Inflammatory macrophage (primary cell): Measurements from ENCODE around the gene IFNL4.
"Not testable (repeated sequence)": the region's sequence is repeated elsewhere in the genome, so short reads cannot be mapped to it uniquely, and the experiment has no call there.

Experiments
- DNase-seq, 2 donors: peaks; one replicate each; pipeline ENCODE4 v3.0.0-alpha.2; 2020 to 2022

The IFNL4 gene

GRCh38 chr19:39254531-39255345, 6.1 kb upstream of the IFNL4 start:
- DNase-seq = no peak

GRCh38 chr19:39253374-39254149, 4.9 kb upstream of the IFNL4 start:
- no peak for DNase-seq

- DNase-seq = no peak
Observed at GRCh38 chr19:39252458-39252857, 3.8 kb upstream of the IFNL4 start.

- DNase-seq = no peak
Observed at GRCh38 chr19:39251846-39252245, 3.2 kb upstream of the IFNL4 start.

GRCh38 chr19:39251081-39251480, 2.4 kb upstream of the IFNL4 start:
- no peak for DNase-seq

- DNase-seq = peak in 1 of 2 donors; percentile 4
Observed at GRCh38 chr19:39247701-39248664, 673 bp downstream of the IFNL4 start.

- DNase-seq = no peak
Observed at GRCh38 chr19:39246951-39247669, 1.5 kb downstream of the IFNL4 start.

GRCh38 chr19:39245166-39245565, 3.5 kb downstream of the IFNL4 start:
- DNase-seq = not testable (repeated sequence)

GRCh38 chr19:39244410-39245100, 4.1 kb downstream of the IFNL4 start, which contains the start of gene IFNL3:
Gene IFNL3, minus strand, starts transcription at chr19:39245006. Its CDS starts 39 bp downstream, at chr19:39244967.
- DNase-seq = not testable (repeated sequence)

- not testable (repeated sequence) for DNase-seq
Observed at GRCh38 chr19:39243741-39244140, 4.9 kb downstream of the IFNL4 start.

- DNase-seq = no peak
Observed at GRCh38 chr19:39240421-39240820, 8.2 kb downstream of the IFNL4 start.

GRCh38 chr19:39238944-39239343, 9.7 kb downstream of the IFNL4 start:
- no peak for DNase-seq

- no peak for DNase-seq
Observed at GRCh38 chr19:39238209-39238608, 10.4 kb downstream of the IFNL4 start.

- DNase-seq = no peak
Observed at GRCh38 chr19:39237200-39238184, 11.2 kb downstream of the IFNL4 start.

GRCh38 chr19:39236527-39236926, 12.1 kb downstream of the IFNL4 start:
- no peak for DNase-seq

- no peak for DNase-seq
Observed at GRCh38 chr19:39232708-39233107, 15.9 kb downstream of the IFNL4 start.

- no peak for DNase-seq
Observed at GRCh38 chr19:39230096-39230764, 18.4 kb downstream of the IFNL4 start.

GRCh38 chr19:39224910-39225309, 23.7 kb downstream of the IFNL4 start:
- no peak for DNase-seq

- peak in 1 of 2 donors; percentile 26 for DNase-seq
Observed at GRCh38 chr19:39223703-39224279, 24.9 kb downstream of the IFNL4 start.
